Mesenchymal stem cell (in vitro differentiated cells and primary cell): ENCODE results near the gene SEMA4D.

Experiments used
- DNase-seq: peaks from one replicate; pipeline ENCODE4 v3.0.0-alpha.2; 2013
- H2AFZ ChIP-seq: one replicate; pipeline ENCODE4 v1.6.1; 2013; ENCODE audit warnings: low read depth, mild to moderate bottlenecking, control low read depth, inconsistent platforms, low read length, moderate library complexity
- H2AK5ac ChIP-seq: 2 replicates; pipeline ENCODE4 v1.6.1; 2013; ENCODE audit warnings: low read length, moderate library complexity, mild to moderate bottlenecking, inconsistent platforms; ENCODE audit not compliant: severe bottlenecking
- H2BK120ac ChIP-seq: one replicate; pipeline ENCODE4 v1.6.1; 2013; ENCODE audit warnings: low read depth, mild to moderate bottlenecking, inconsistent platforms, low read length, moderate library complexity
- H2BK12ac ChIP-seq, 2 experiments: one replicate each; pipeline ENCODE4 v1.6.1; 2013; ENCODE audit warnings: inconsistent platforms in 2 of 2, low read length in 2 of 2, mild to moderate bottlenecking in 2 of 2, moderate library complexity in 2 of 2, control low read depth in 1 of 2
- H2BK15ac ChIP-seq: one replicate; pipeline ENCODE4 v1.6.1; 2013; ENCODE audit warnings: mild to moderate bottlenecking, low read depth, inconsistent platforms; ENCODE audit not compliant: poor library complexity, severe bottlenecking
- H2BK5ac ChIP-seq: 2 replicates; pipeline ENCODE4 v1.6.1; 2013; ENCODE audit warnings: low read depth, mild to moderate bottlenecking, low read length, control low read depth, inconsistent platforms; ENCODE audit not compliant: poor library complexity, severe bottlenecking
- H3K14ac ChIP-seq, 2 experiments: one replicate each; pipeline ENCODE4 v1.6.1; 2013; ENCODE audit warnings: inconsistent platforms in 2 of 2, low read length in 2 of 2, control low read depth in 1 of 2, mild to moderate bottlenecking in 1 of 2, moderate library complexity in 1 of 2
- H3K18ac ChIP-seq, 2 experiments: one replicate each; pipeline ENCODE4 v1.6.1; 2013; ENCODE audit warnings: inconsistent platforms in 2 of 2, low read length in 2 of 2, control low read depth in 1 of 2, low read depth in 1 of 2, mild to moderate bottlenecking in 1 of 2
- H3K23ac ChIP-seq, 2 experiments: one replicate each; pipeline ENCODE4 v1.6.1; 2013; ENCODE audit warnings: inconsistent platforms in 2 of 2, low read length in 2 of 2, mild to moderate bottlenecking in 2 of 2, moderate library complexity in 2 of 2, control low read depth in 1 of 2
- H3K27ac ChIP-seq: 2 replicates; pipeline ENCODE4 v1.5.1; 2013; ENCODE audit warnings: mild to moderate bottlenecking, moderate library complexity, low read length, control low read depth, inconsistent platforms; ENCODE audit not compliant: poor library complexity, severe bottlenecking
- H3K27me3 ChIP-seq, 2 experiments: 2 replicates each; pipeline versions ENCODE4 v1.6.1 to v1.7.0; 2013; ENCODE audit warnings: low read length in 2 of 2, mild to moderate bottlenecking in 2 of 2, moderate library complexity in 2 of 2, control low read depth in 1 of 2, inconsistent platforms in 1 of 2; ENCODE audit not compliant: control insufficient read depth in 1 of 2, insufficient read depth in 1 of 2
- H3K36me3 ChIP-seq, 2 experiments: 2 replicates each; pipeline versions ENCODE4 v1.6.1 to v1.7.0; 2013; ENCODE audit warnings: low read length in 2 of 2, control low read depth in 1 of 2, inconsistent platforms in 1 of 2, low read depth in 1 of 2, mild to moderate bottlenecking in 1 of 2; ENCODE audit not compliant: insufficient read depth in 2 of 2, control insufficient read depth in 1 of 2
- H3K4ac ChIP-seq, 2 experiments: one replicate each; pipeline ENCODE4 v1.6.1; 2013; ENCODE audit warnings: inconsistent platforms in 2 of 2, low read length in 2 of 2, mild to moderate bottlenecking in 2 of 2, moderate library complexity in 2 of 2, control low read depth in 1 of 2, low read depth in 1 of 2
- H3K4me1 ChIP-seq: 2 replicates; pipeline ENCODE4 v1.6.1; 2013; ENCODE audit warnings: low read depth, low read length, control low read depth; ENCODE audit not compliant: control insufficient read depth, insufficient read depth
- H3K4me2 ChIP-seq: 2 replicates; pipeline ENCODE4 v1.6.1; 2013; ENCODE audit warnings: low read length, mild to moderate bottlenecking, inconsistent platforms; ENCODE audit not compliant: poor library complexity, severe bottlenecking
- H3K4me3 ChIP-seq, 2 experiments: 2 replicates each; pipeline versions ENCODE4 v1.5.1 to v1.7.0; 2013; ENCODE audit warnings: low read length in 2 of 2, mild to moderate bottlenecking in 2 of 2, control low read depth in 1 of 2, low read depth in 1 of 2; ENCODE audit not compliant: insufficient read depth in 1 of 2
- H3K79me1 ChIP-seq: replicated peaks from 2 replicates; pipeline ENCODE4 v1.6.1; 2013; ENCODE audit warnings: mild to moderate bottlenecking, control low read depth, low read length, inconsistent platforms; ENCODE audit not compliant: poor library complexity, severe bottlenecking
- H3K9ac ChIP-seq: 2 replicates; pipeline ENCODE4 v1.7.0; 2013; ENCODE audit warnings: mild to moderate bottlenecking, low read length, moderate library complexity
- H3K9me3 ChIP-seq: 2 replicates; pipeline ENCODE4 v1.7.0; 2013; ENCODE audit warnings: mild to moderate bottlenecking, low read length; ENCODE audit not compliant: control insufficient read depth
- H4K8ac ChIP-seq: one replicate; pipeline ENCODE4 v1.6.1; 2013; ENCODE audit warnings: inconsistent platforms, mild to moderate bottlenecking, low read length, moderate library complexity
- H4K91ac ChIP-seq: one replicate; pipeline ENCODE4 v1.6.1; 2013; ENCODE audit warnings: mild to moderate bottlenecking, low read length, inconsistent platforms
- WGBS: methylation state at CpG from one replicate; pipeline ENCODE4 v1.1.7; 2013; ENCODE audit warnings: mixed read lengths; 5-methylcytosine and 5-hydroxymethylcytosine counted together

Gene SEMA4D

DNA sequence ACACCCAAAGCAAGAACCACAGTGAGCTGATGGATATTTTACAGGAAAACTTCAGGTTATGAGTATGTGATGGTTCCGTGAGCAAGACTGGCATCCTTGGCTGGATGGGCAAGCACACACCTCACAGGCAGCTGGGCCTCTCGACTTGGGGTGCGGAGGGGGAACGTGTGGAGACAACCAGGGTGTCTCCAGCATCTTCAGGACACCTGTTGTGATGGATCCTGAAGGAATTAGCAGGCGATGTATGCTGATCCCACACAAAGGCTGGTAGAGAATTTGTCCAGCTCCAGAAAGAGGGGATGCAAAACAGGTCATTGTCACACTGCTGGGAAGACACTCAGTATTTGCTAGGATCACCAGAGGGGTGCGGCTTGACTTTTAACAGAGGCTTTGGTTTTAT is 136.9 kb downstream of the SEMA4D start:
- H2BK120ac ChIP-seq = no peak overlapping the region
- WGBS = 92% methylated on average over 6 of the region's 6 CpGs

DNA sequence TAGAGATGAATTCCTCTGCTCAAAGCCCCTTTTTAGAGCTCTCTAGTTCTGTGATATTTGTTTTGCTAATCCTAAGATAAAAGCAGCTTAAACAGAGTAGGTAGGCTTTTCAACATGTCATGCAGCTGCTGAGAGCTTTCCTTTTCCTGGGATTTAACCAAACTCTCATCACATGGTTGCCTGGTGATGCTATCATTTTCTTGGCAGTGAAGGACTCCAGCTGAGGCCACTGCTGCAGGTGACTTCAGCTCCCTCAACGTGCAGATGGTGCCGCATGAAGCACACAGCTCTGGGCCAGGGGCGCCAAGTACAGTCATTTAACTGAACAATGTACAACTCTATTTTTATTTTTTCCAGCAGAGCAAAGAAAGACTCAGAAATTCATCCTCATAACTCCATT is 137.4 kb downstream of the SEMA4D start:
- H3K79me1 ChIP-seq = peaks cover 11% of the 10 kb centered on the region
- H3K27ac ChIP-seq = no peak overlapping the region
- H3K9ac ChIP-seq = peak overlapping the region; percentile 13
- no peak overlapping the region for H2BK120ac ChIP-seq
- no peaks in the 10 kb centered on the region for H3K9me3 ChIP-seq
- no peak overlapping the region for H3K4me2 ChIP-seq
- H3K14ac ChIP-seq = no peak overlapping the region
- no peaks in the 10 kb centered on the region for H3K27me3 ChIP-seq
- no peak overlapping the region for H2AFZ ChIP-seq
- no peak for DNase-seq
- H3K4ac ChIP-seq = no peak overlapping the region
- H3K18ac ChIP-seq = no peak overlapping the region
- no peak overlapping the region for H2BK15ac ChIP-seq
- H3K4me3 ChIP-seq = no peak overlapping the region
- H4K91ac ChIP-seq = no peak overlapping the region
- H3K36me3 ChIP-seq = peaks cover 72 to 75% of the 10 kb centered on the region in 2 experiments
- WGBS = 92% methylated on average over 3 of the region's 3 CpGs
- H4K8ac ChIP-seq = no peak overlapping the region
- H2AK5ac ChIP-seq = no peak overlapping the region
- no peak overlapping the region for H2BK12ac ChIP-seq
- no peak overlapping the region for H2BK5ac ChIP-seq
- no peak overlapping the region for H3K23ac ChIP-seq
- peaks cover 1% of the 10 kb centered on the region for H3K4me1 ChIP-seq

More for the DNA sequence above, 136.9 kb downstream of the SEMA4D start:
- Histone ChIP-seq H4K91ac (no peak overlapping the region), H4K8ac (no peak overlapping the region), H3K18ac (no peak overlapping the region), H3K9ac (no peak overlapping the region), H3K27ac (no peak overlapping the region), H2AFZ (no peak overlapping the region), H3K23ac (no peak overlapping the region), H2BK12ac (no peak overlapping the region), H3K4me1 (peaks cover 1% of the 10 kb centered on the region), H3K79me1 (peaks cover 11% of the 10 kb centered on the region), H3K27me3 (no peaks in the 10 kb centered on the region), H3K4ac (no peak overlapping the region), H3K4me2 (no peak overlapping the region), H3K4me3 (no peak overlapping the region), H2BK15ac (no peak overlapping the region), H2AK5ac (no peak overlapping the region), H2BK5ac (no peak overlapping the region), H3K14ac (no peak overlapping the region), H3K9me3 (no peaks in the 10 kb centered on the region), H3K36me3 (peaks cover 66 to 73% of the 10 kb centered on the region in 2 experiments)
- no peak for DNase-seq

GRCh38 chr9:89359751-89360261 is 138.1 kb downstream of the SEMA4D start:
- H3K9ac ChIP-seq = peak overlapping the region; percentile 44
- peaks cover 1% of the 10 kb centered on the region for H3K4me1 ChIP-seq
- H2BK15ac ChIP-seq = no peak overlapping the region
- H3K14ac ChIP-seq = no peak overlapping the region
- H2AFZ ChIP-seq = no peak overlapping the region
- H3K36me3 ChIP-seq = peaks cover 71 to 78% of the 10 kb centered on the region in 2 experiments
- no peak overlapping the region for H3K27ac ChIP-seq
- no peak for DNase-seq
- no peak overlapping the region for H4K8ac ChIP-seq
- H3K18ac ChIP-seq = no peak overlapping the region
- no peak overlapping the region for H3K4ac ChIP-seq
- H3K27me3 ChIP-seq = no peaks in the 10 kb centered on the region
- H3K79me1 ChIP-seq = peaks cover 15% of the 10 kb centered on the region
- no peak overlapping the region for H2BK120ac ChIP-seq
- 89% methylated on average over 7 of the region's 8 CpGs for WGBS
- H4K91ac ChIP-seq = no peak overlapping the region
- no peak overlapping the region for H2BK5ac ChIP-seq
- H3K23ac ChIP-seq = no peak overlapping the region
- no peak overlapping the region for H3K4me2 ChIP-seq
- no peak overlapping the region for H2BK12ac ChIP-seq
- no peak overlapping the region for H2AK5ac ChIP-seq
- H3K9me3 ChIP-seq = no peaks in the 10 kb centered on the region
- no peak overlapping the region for H3K4me3 ChIP-seq

GRCh38 chr9:89358985-89359384 is 138.9 kb downstream of the SEMA4D start:
- no peak overlapping the region for H2BK120ac ChIP-seq

More at GRCh38 chr9:89358985-89359384, 138.9 kb downstream of the SEMA4D start:
- H4K91ac ChIP-seq = no peak overlapping the region
- H2AK5ac ChIP-seq = no peak overlapping the region
- no peak overlapping the region for H2BK15ac ChIP-seq
- no peaks in the 10 kb centered on the region for H3K9me3 ChIP-seq
- H2BK5ac ChIP-seq = no peak overlapping the region
- no peak overlapping the region for H4K8ac ChIP-seq
- no peak overlapping the region for H3K9ac ChIP-seq
- no peak overlapping the region for H3K4me3 ChIP-seq
- no peak overlapping the region for H3K18ac ChIP-seq
- DNase-seq = no peak
- no peak overlapping the region for H2AFZ ChIP-seq
- no peaks in the 10 kb centered on the region for H3K27me3 ChIP-seq
- peaks cover 23% of the 10 kb centered on the region for H3K79me1 ChIP-seq
- H3K36me3 ChIP-seq = peaks cover 73 to 87% of the 10 kb centered on the region in 2 experiments
- H3K14ac ChIP-seq = no peak overlapping the region
- H3K4me1 ChIP-seq = peaks cover 1% of the 10 kb centered on the region
- H3K27ac ChIP-seq = no peak overlapping the region
- no peak overlapping the region for H3K4me2 ChIP-seq
- WGBS = 97% methylated on average over 4 of the region's 4 CpGs
- H3K4ac ChIP-seq = no peak overlapping the region
- no peak overlapping the region for H3K23ac ChIP-seq
- no peak overlapping the region for H2BK12ac ChIP-seq
